D341Med (cell line): ENCODE measurements around the gene CUBN.

Source experiments
- DNase-seq: peaks from one replicate; pipeline ENCODE4 v3.0.0; 2012; ENCODE audit warnings: low spot score

Gene CUBN

GRCh38 chr10:17067376-17068264 is 62.0 kb downstream of the CUBN start:
- DNase-seq, result no peak

GRCh38 chr10:17066807-17067206 is 62.8 kb downstream of the CUBN start:
- DNase-seq, result no peak

DNA sequence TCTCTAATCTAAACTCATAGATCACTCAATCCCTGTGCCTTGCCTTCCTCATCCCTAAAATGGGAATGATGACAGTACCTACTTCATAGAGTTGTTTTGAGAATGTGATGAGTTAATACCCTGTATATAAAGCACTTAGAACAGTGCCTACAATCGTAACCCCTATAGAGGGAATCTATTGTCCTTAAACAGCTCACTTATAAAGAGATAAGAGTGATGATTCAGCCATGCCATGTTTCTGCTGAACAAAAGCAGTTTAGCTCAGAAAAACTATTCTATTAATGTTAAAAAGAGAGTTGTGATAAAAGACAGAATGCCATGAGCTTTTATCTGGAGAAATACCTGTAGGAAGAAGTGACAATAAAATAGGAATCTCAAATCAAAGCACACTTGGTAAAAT is 63.6 kb downstream of the CUBN start:
- DNase-seq, result no peak

DNA sequence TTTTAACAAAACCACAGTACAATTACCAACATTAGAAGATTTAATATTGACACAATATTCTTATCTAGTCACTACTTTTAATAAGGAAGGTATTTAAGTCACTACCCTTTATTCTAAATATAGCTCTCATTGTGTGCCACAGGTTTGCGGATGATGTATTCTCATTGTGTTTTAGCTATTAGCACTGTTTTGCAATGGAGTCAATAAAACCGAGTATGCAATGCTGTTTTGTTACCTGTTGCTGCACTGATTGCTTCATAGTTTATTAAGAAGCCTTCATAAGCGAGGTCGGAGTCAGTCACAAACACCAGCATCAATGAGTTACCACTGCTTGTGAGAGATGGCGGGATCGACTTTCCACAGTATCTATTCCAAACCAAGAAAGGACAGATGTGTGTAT is 64.3 kb downstream of the CUBN start:
- no peak for DNase-seq

- no peak for DNase-seq
Observed at GRCh38 chr10:17064435-17064834, 65.2 kb downstream of the CUBN start.

GRCh38 chr10:17062955-17063484 is 66.6 kb downstream of the CUBN start:
- no peak for DNase-seq

DNA sequence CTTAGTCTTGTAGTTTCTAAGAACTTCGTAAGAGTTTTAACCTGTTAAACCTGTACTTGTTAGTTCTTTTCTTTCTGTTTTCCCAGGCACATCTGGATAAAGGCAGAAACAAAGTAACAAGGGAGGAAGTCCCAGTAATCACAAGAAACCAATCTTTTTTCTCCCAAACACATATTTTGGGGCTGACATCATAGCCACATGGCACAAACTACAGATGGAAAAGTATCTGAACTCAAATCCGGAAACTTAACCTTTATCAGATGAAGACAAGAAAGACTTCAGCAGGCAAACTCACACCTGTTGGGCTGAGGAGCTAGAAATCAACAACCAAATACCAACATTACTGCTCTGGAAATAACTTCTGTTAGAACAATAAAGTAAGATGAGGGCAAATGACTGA is 67.1 kb downstream of the CUBN start:
- no peak for DNase-seq

- no peak for DNase-seq
Observed at GRCh38 chr10:17062009-17062408, 67.6 kb downstream of the CUBN start.

GRCh38 chr10:17061418-17061817 is 68.2 kb downstream of the CUBN start:
- DNase-seq, result no peak

DNA sequence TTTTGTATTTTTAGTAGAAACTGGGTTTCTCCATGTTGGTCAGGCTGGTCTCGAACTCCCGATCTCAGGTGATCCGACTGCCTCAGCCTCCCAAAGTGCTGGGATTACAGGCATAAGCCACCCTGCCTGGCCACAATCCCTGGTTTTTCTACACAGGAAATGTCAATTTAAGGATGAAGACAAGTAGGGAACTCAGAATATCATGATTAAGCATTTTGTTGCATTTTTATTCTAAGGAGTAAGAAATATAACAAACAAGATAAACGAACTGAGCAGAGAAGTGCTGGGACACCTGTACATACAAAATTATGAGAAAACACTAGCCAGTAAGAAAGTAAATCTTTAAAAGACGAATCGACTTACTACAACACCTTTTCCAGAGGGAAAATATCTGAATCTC is 69.3 kb downstream of the CUBN start:
- DNase-seq, result no peak

- DNase-seq, result no peak
Observed at GRCh38 chr10:17059197-17059688, 70.4 kb downstream of the CUBN start.

GRCh38 chr10:17058093-17058492 is 71.5 kb downstream of the CUBN start:
- DNase-seq, result no peak

DNA sequence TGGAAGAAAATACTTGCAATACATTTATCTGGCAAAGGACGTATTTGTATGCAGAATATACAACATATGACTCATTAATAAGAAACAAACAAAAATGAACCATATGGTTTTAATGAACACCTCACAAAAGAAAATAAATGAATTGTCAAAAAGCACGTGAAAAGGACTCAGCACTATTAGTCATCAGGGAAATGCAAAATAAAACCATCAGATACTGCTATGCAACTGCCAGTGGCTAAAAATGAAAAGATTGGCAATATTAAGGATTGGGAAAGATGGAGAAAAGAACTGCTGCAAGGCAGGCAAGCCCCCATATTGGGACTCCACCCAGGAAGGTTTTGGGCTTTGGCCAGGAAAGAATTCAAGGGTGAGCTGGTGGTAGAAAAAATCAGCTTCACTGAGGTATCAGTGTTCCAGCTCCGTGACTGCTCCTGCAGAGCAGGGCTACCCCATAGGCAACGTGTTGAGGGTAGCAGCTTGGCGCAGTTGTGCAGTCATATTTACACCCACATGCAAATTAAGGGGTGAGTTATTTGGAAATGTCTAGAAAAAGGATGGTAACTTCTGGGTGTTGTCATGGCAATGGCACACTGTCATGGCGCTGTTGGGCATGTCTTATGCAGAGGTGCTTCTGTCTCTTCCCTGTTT is 72.7 kb downstream of the CUBN start:
- DNase-seq, result no peak

GRCh38 chr10:17053513-17053912 is 76.1 kb downstream of the CUBN start:
- DNase-seq, result no peak

DNA sequence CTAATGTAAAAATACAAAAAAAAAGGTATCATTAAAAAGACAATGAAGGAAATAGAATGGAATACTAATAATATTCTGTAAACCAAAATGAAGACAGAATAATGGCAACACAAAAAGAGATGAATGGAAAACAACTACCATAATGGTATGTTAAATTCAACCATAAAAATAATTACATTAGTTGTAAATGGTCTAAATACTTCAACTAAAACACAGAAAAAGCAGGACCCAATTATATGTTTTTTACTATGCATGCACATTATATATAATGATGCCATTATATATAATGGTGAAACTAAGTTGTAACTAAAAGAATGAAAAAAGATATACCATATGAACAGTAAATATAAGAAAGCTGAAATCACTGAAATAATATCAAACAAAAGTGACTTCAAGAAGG is 76.5 kb downstream of the CUBN start:
- DNase-seq, result no peak

- DNase-seq, result no peak
Observed at GRCh38 chr10:17051851-17052250, 77.8 kb downstream of the CUBN start.

DNA sequence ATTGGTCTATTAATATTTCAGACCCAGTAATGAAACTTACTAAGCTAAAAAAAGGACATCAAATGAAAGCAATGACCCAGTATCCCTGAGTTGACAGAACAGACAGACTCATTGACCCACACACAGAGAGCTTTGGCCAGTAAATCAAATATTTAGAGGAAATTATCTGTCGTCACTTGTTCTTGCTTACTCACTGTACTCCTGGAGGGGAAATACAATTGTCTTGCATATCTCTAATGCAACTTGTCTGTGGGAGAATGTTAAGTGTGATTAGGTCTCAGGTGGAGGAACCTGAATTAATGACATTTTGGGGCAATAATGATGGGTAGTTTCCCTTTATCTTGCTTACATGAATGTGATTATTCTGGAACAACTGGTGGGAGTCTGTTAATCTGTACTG is 80.4 kb downstream of the CUBN start:
- no peak for DNase-seq

DNA sequence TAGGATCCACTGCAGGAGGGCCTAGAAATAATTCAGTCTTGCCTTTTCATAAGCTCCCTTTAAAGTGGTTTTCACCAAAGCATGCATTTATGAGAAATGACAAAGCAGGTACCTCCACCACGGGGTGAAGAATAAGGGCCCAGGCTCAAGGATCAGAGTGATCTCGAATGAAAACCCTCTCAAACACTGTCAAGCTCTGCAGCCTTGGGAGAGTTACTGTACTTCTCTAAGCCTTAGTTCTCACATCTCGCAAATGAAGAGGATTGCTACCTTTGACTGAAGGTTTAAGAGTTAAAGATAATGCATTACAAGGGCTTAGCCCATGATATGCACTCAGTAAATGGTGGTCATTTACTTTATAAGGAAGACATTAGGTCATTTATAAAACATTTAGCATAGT is 81.7 kb downstream of the CUBN start:
- DNase-seq, result no peak

DNA sequence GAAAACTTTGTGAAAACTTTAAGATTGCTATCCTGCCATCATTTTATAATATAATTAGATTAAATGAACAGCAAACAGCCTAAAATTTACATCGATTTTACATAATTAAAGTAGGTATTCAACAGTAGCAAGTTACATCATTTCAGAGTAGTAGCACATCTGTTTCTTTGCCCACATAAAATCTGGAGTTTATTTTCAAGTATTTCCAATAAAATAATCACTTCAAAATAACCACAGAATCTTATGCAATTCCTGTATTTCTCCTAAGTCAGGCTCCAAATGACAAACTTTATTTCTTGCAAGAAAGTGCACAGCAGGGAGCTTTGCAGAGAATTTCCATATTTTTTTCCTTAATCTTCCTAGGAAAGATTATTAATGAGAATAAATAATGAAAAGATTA is 82.6 kb downstream of the CUBN start:
- DNase-seq, result no peak

DNA sequence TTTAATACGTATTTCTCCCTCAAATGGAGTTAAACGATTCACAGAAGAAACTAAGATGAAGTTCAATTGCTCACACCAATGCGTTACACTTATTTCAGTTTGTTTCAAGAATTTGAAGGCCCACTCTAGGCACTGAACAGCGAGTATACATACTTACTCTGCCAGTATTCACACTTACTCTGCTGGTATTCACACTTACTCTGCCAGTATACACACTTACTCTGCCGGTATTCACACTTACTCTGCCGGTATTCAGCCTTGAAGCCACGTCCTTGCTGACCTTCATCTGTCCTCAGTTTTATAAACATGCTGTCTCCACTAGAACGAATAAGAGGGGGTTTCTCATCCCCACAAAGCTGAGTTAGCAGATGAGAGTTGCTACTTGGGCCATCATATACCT is 86.0 kb downstream of the CUBN start:
- no peak for DNase-seq

- DNase-seq, result no peak
Observed at GRCh38 chr10:17041626-17042520, 87.7 kb downstream of the CUBN start.

- no peak for DNase-seq
Observed at GRCh38 chr10:17038627-17039026, 91.0 kb downstream of the CUBN start.
